Left kidney (tissue), 1 donor: ENCODE data around the gene NEMP1. TPM values are rescaled to one million over a fixed set of nuclear protein-coding genes. Genes with fewer than 3 reads are reported as not detected.

ENCODE experiments used
- polyA plus RNA-seq: library from polyadenylated mRNA; unstranded; fragments of 120-200 nt; gene quantifications from one replicate; pipeline ENCODE4 v1.2.1, GENCODE V29; 2013; ENCODE audit not compliant: insufficient read length

The NEMP1 gene
- polyA plus RNA-seq, 1 donor = 37.8 TPM

Other genes starting within 250 kb of the NEMP1 start
- gene SDR9C7, start 144.4 kb downstream of the NEMP1 start, polyA plus RNA-seq = 0.32 TPM
- 1.2 TPM for gene RDH16, start 121.2 kb downstream of the NEMP1 start, polyA plus RNA-seq
- 13.4 TPM for gene ZBTB39, start 72.2 kb downstream of the NEMP1 start, polyA plus RNA-seq
- gene TAC3, start 62.3 kb downstream of the NEMP1 start, polyA plus RNA-seq = 0.80 TPM
- 0.50 TPM for gene MYO1A, start 28.7 kb downstream of the NEMP1 start, polyA plus RNA-seq
- 40.8 TPM for gene NAB2, start 10.3 kb upstream of the NEMP1 start, polyA plus RNA-seq
- 127 TPM for gene STAT6, start 32.6 kb upstream of the NEMP1 start, polyA plus RNA-seq
- 64.5 TPM for gene LRP1, start 49.7 kb upstream of the NEMP1 start, polyA plus RNA-seq
- not detected for gene LRP1-AS, start 68.8 kb upstream of the NEMP1 start, polyA plus RNA-seq
- gene NXPH4, start 138.0 kb upstream of the NEMP1 start, polyA plus RNA-seq = 4.2 TPM
- 71.6 TPM for gene SHMT2, start 150.9 kb upstream of the NEMP1 start, polyA plus RNA-seq
- gene STAC3, start 172.4 kb upstream of the NEMP1 start, polyA plus RNA-seq = 9.2 TPM